Osteoblast (primary cell): Measurements from ENCODE around the gene PZP. TPM values are rescaled to one million over a fixed set of nuclear protein-coding genes. Genes with fewer than 3 reads are reported as not detected.
A peak's percentile ranks its signal among the peaks of the same experiment; 100 is the strongest.

ENCODE experiments used
- DNase-seq: peaks from one replicate; pipeline ENCODE4 v3.0.0; 2011; ENCODE audit warnings: low spot score, mixed read lengths; ENCODE audit not compliant: insufficient read length; ENCODE audit errors: missing footprints
- H2AFZ ChIP-seq: 2 replicates; pipeline ENCODE4 v1.6.0; 2011; ENCODE audit warnings: mild to moderate bottlenecking, low read length
- H3K27ac ChIP-seq: 2 replicates; pipeline ENCODE4 v1.5.1; 2011; ENCODE audit warnings: mild to moderate bottlenecking, low read depth, low read length, moderate library complexity
- H3K27me3 ChIP-seq: 2 replicates; pipeline ENCODE4 v1.6.0; 2012; ENCODE audit warnings: mild to moderate bottlenecking, control low read depth, inconsistent platforms, low read length, moderate library complexity; ENCODE audit not compliant: insufficient read depth
- H3K36me3 ChIP-seq: 2 replicates; pipeline ENCODE4 v1.5.1; 2011; ENCODE audit warnings: mild to moderate bottlenecking, low read length, control low read depth, moderate library complexity; ENCODE audit not compliant: insufficient read depth
- H3K4me1 ChIP-seq: 2 replicates; pipeline ENCODE4 v1.5.1; 2011; ENCODE audit warnings: mild to moderate bottlenecking, low read length, control low read depth, moderate library complexity; ENCODE audit not compliant: insufficient read depth
- H3K4me2 ChIP-seq: 2 replicates; pipeline ENCODE4 v1.6.0; 2011; ENCODE audit warnings: mild to moderate bottlenecking, low read length; ENCODE audit not compliant: insufficient read depth
- H3K4me3 ChIP-seq: fragments of 200-600 bp; sonication (generic); 3 replicates; pipeline ENCODE4 v1.5.1; 2012; ENCODE audit warnings: mild to moderate bottlenecking, low read length, inconsistent platforms; ENCODE audit not compliant: insufficient read depth
- H3K79me2 ChIP-seq: 2 replicates; pipeline ENCODE4 v1.6.0; 2012; ENCODE audit warnings: mild to moderate bottlenecking, low read length, control low read depth, inconsistent platforms; ENCODE audit not compliant: insufficient read depth
- H3K9me3 ChIP-seq: 2 replicates; pipeline ENCODE4 v1.5.1; 2011; ENCODE audit warnings: low read depth, low read length, control low read depth
- H4K20me1 ChIP-seq: 2 replicates; pipeline ENCODE4 v1.6.0; 2012; ENCODE audit warnings: mild to moderate bottlenecking, low read length, control low read depth; ENCODE audit not compliant: insufficient read depth
- CTCF ChIP-seq: IDR thresholded peaks from 2 replicates; pipeline ENCODE4 v1.5.1; 2011; ENCODE audit warnings: mild to moderate bottlenecking, low read depth, low read length, moderate library complexity; ENCODE audit errors: extremely low read depth
- total RNA-seq: library from RNA; depleted of rRNA; stranded (reverse); fragments of >200 nt; gene quantifications from 2 replicates; pipeline ENCODE4 v1.2.3, GENCODE V29; 2012

PZP gene
- total RNA-seq, 1 donor: not detected

- TF ChIP-seq CTCF: no peak
- Histone ChIP-seq H3K36me3 (no peaks in the 10 kb centered on the region), H4K20me1 (no peaks in the 10 kb centered on the region), H3K4me1 (no peaks in the 10 kb centered on the region), H3K27me3 (no peaks in the 10 kb centered on the region), H3K79me2 (no peaks in the 10 kb centered on the region), H3K4me2 (no peak within 1 kb of the TSS), H3K27ac (no peak within 1 kb of the TSS), H3K9me3 (no peaks in the 10 kb centered on the region), H2AFZ (peak within 1 kb of the TSS; percentile 46), H3K4me3 (no peak within 1 kb of the TSS)
- DNase-seq: no peak
These were observed 92.2 kb downstream of the PZP start, which contains the start of gene A2M for GRCh38 chr12:9115731-9116559. TSS of gene A2M (minus strand) at chr12:9115919. CDS start at chr12:9115849, 70 bp downstream.

GRCh38 chr12:9114946-9115345 lies 93.2 kb downstream of the PZP start:
- H3K4me1 ChIP-seq: no peaks in the 10 kb centered on the region
- no peak overlapping the region for H3K4me2 ChIP-seq

GRCh38 chr12:9113987-9114309 lies 94.2 kb downstream of the PZP start:
- no peaks in the 10 kb centered on the region for H3K36me3 ChIP-seq
- DNase-seq: no peak
- H3K9me3 ChIP-seq: no peaks in the 10 kb centered on the region
- H2AFZ ChIP-seq: no peak overlapping the region
- H3K79me2 ChIP-seq: no peaks in the 10 kb centered on the region
- H3K27me3 ChIP-seq: no peaks in the 10 kb centered on the region
- no peak overlapping the region for H3K4me3 ChIP-seq
- TF ChIP-seq CTCF: no peak
- H4K20me1 ChIP-seq: no peaks in the 10 kb centered on the region
- H3K27ac ChIP-seq: no peak overlapping the region
- no peaks in the 10 kb centered on the region for H3K4me1 ChIP-seq
- H3K4me2 ChIP-seq: no peak overlapping the region

More at GRCh38 chr12:9114946-9115345, 93.2 kb downstream of the PZP start:
- Histone ChIP-seq H3K27me3 (no peaks in the 10 kb centered on the region), H3K9me3 (no peaks in the 10 kb centered on the region), H3K36me3 (no peaks in the 10 kb centered on the region), H2AFZ (no peak overlapping the region), H3K27ac (no peak overlapping the region), H4K20me1 (no peaks in the 10 kb centered on the region), H3K4me3 (no peak overlapping the region), H3K79me2 (no peaks in the 10 kb centered on the region)
- no peak for TF ChIP-seq CTCF
- DNase-seq: no peak

GRCh38 chr12:9113296-9113986 lies 94.8 kb downstream of the PZP start:
- Histone ChIP-seq H3K27me3 (no peaks in the 10 kb centered on the region), H2AFZ (no peak overlapping the region), H3K27ac (no peak overlapping the region), H3K36me3 (no peaks in the 10 kb centered on the region), H3K9me3 (no peaks in the 10 kb centered on the region), H3K4me2 (no peak overlapping the region), H3K4me3 (no peak overlapping the region), H4K20me1 (no peaks in the 10 kb centered on the region), H3K79me2 (no peaks in the 10 kb centered on the region), H3K4me1 (no peaks in the 10 kb centered on the region)
- DNase-seq: no peak
- no peak for TF ChIP-seq CTCF
